Epidermal melanocyte (primary cell): ENCODE measurements around the gene GRIPAP1.

ENCODE experiments used
- DNase-seq: peaks from one replicate; pipeline ENCODE4 v3.0.0; 2011; ENCODE audit warnings: low spot score; ENCODE audit not compliant: insufficient read length

GRIPAP1 gene

GRCh38 chrX:49002091-49002935 lies at the start of gene GRIPAP1:
GRIPAP1 (minus strand) TSS chrX:49002264; CDS start chrX:49002229, 35 bp downstream.
- DNase-seq = peak; percentile 74

DNA sequence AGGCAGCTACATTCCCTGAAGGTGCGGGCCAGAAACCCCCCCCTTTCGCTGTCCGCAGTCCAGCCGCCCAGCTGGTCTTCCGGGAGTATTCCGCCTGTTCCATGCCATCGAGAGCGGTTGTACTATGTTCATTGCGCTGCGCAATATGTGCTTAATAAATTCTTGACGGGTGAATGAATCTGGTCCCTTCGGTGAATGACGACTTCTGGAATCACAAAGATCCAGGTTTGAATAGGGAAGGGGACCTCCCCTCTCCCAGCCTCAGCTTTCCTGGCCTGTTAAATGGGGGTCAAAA lies 41.9 kb upstream of the GRIPAP1 start:
- DNase-seq = no peak

- peak; percentile 83 for DNase-seq
Measured at GRCh38 chrX:49043220-49043986, 41.3 kb upstream of the GRIPAP1 start, which contains the start of gene TFE3. TFE3 (minus strand) TSS chrX:49043357; CDS start chrX:49043226, 131 bp downstream.

- DNase-seq = no peak
Measured at GRCh38 chrX:49042581-49043219, 40.6 kb upstream of the GRIPAP1 start.

DNA sequence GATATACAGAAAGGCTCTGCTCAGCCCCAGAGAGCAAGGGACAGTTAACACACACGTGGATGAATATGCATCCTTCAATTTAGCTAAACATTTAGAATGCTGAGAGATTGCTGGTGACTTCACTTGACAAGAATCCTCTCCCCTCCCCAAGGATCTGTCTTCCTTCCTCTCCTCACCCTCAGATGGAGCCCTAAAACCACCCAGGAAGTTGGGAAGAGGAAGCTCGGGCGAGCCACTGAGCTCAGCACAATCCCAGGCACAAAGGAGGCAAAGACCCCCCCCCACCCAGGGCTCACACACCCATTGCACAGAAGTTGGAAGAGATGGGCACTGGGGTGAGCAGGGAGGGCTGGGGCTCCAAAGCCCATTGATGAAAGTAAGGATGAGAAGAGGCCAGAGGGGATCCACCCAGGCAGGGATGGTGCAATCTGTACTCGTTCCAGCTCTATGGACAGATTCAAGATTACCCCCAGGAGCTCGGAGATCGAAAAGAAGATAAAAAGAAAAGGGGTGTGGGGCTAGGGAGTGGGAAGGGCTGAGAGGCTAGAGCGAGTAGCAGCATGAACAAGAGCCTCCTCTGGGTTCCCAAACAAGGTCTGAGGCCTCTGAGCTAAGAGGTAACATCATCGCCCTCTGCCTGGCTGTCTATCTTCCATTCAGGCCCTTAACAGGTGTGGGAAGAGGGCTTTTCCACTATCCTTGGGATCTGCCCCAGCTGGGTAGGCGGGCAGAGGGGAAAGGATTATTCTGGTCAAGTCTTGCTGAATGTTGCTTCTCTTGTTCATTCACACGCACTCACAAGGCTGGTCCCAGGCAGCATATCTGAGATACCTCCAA lies 39.9 kb upstream of the GRIPAP1 start:
- peak; percentile 16 for DNase-seq

- DNase-seq = peak; percentile 11
Measured at GRCh38 chrX:49040376-49040955, 38.4 kb upstream of the GRIPAP1 start.

GRCh38 chrX:49039598-49040375 lies 37.7 kb upstream of the GRIPAP1 start:
- DNase-seq = peak; percentile 51

DNA sequence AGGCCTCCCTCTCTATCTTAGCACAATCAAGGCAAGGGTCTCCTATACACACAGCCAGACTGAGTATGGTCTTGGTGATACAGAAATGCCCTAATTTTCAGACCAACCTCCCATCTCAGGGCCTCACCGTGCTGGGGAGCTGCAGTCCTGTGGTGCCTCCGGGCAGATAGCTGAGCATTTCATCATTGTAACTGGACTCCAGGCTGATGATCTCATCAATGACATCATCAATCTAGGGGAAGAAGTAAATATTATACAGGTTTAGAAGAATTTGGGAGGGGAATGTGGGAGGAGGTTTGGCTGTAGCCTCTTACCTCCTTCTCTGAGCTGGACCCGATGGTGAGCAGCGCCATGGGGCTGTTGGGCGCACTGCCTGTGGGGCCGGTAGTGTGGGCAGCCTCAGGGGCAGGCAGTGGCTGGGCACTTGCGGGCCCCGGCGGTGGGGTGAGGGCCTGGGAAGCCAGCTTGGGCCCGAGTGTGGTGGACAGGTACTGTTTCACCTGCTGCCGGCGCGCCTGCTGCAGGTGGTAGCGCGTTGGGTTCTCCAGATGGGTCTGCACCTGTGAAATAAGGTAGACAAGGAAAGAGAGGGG lies 35.9 kb upstream of the GRIPAP1 start:
- DNase-seq = peak; percentile 2

DNA sequence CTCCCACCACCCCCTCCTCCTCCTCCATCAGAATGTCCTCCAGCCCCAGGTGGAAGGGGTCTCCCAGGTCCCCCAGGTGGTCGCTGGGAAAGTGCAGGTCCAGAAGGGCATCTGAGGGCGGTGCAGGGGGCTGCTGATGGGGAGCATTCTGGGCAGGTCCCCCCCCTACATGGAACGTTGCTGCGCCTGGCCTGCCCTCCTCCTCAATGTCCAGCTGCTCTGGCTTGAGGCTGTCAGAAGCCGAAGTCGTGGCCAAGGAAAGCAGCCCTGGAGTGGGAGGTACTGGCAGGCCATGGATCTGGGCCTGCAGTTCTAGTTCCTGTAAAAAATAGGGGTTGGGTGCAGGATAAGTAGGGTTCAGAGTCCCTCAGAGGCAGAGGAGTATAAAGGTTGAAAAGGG lies 28.2 kb upstream of the GRIPAP1 start:
- DNase-seq = no peak

- no peak for DNase-seq
Measured at GRCh38 chrX:49029876-49030275, 27.8 kb upstream of the GRIPAP1 start.

GRCh38 chrX:49019599-49020249 lies 17.7 kb upstream of the GRIPAP1 start:
- no peak for DNase-seq

DNA sequence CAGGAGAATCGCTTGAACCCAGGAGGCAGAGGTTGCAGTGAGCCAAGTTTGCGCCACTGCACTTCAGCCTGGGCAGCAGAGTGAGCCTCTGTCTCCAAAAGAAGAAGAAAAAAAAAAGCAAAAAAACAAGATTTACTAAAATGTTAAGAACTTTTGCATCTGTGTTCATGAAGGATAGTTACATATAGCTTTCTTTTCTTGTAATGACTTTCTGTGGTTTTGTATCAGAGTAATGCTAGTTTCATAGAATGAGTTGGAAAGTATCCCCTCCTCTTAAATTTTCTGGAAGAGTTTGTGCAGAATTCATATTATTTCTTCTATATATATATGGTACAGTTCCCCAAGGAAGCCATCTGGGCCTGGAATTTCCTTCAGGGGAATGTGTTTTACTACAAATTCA lies 17.0 kb upstream of the GRIPAP1 start:
- DNase-seq = no peak

- no peak for DNase-seq
Measured at GRCh38 chrX:49003696-49004095, 1.6 kb upstream of the GRIPAP1 start.

GRCh38 chrX:49001521-49002090 lies 458 bp downstream of the GRIPAP1 start:
- DNase-seq = peak; percentile 19

DNA sequence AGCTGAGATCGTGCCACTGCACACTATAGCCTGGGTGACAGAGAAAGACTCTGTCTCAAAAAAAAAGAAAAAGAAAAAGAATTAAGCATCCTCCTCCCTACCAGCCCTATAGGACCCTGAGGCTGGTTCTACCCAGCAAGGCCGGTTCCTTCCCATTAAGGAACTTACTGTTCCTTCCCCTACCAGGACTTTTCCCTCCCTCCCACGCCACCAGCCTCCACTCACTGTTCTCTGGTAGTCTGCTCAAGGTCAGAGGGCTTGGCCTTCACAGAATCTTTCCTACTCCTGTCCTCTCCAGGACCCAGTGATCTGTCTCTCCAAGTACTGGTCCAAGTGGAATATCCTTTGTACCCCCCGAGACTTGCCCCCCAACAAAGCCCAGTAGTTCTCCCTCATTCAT lies 1.4 kb downstream of the GRIPAP1 start:
- DNase-seq = no peak

- no peak for DNase-seq
Measured at GRCh38 chrX:48999030-48999429, 3.0 kb downstream of the GRIPAP1 start.

DNA sequence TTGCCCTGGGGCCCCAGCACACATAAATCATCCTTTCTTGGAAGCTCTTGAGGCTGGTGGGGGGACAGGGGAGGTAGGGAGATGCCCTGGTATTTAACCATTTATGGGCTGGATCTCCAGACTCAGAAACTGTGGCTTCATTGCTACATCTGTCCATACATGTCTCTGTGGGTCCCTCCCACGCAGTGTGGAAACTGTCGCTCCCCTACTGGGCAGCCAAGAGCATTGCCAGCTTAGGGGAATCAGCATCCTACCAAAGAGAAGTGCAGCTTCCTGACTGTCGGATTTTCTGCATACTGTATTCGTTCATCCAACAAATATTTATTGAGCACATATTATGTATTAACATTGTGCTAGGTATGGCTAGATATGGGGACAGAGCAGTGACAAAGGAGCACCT lies 3.7 kb downstream of the GRIPAP1 start:
- DNase-seq = no peak

GRCh38 chrX:48997865-48998264 lies 4.2 kb downstream of the GRIPAP1 start:
- DNase-seq = no peak

DNA sequence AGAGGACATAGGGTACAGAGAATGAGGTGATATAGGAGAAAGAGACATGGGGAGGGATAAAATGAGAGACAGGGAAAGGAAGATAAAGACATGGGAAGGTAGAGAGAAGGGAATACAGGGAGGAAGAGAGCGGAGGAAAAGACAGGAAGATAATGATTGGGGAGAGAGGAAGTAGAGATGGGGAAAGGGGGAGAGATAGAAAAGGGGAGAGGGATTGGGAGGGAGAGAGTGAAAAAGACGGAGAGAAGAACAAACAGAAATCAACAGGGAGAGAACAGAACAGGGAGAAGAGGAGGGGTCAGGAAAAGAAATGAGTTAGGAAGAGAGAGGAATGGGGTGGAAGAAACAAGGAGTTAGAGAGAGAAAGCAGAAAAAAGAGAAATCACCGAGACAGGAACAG lies 4.6 kb downstream of the GRIPAP1 start:
- DNase-seq = no peak
